Urinary bladder (tissue), 2 donors: ENCODE data around the gene TMEM235. TPM values are rescaled to one million over a fixed set of nuclear protein-coding genes. Genes with fewer than 3 reads are reported as not detected.

Source experiments
- polyA plus RNA-seq: library from polyadenylated mRNA; stranded (reverse); fragments of 200-250 nt; gene quantifications from one replicate; pipeline ENCODE4 v1.2.3, GENCODE V29; 2013
- small RNA-seq: library from RNA; depleted of rRNA; stranded (forward); fragments of <200 nt; gene quantifications from one replicate; pipeline ENCODE3, GENCODE V24; 2014
- total RNA-seq: library from RNA; depleted of rRNA; stranded (reverse); fragments of >200 nt; gene quantifications from one replicate; pipeline ENCODE4 v1.2.3, GENCODE V29; 2014
- donor health status: healthy.

Gene TMEM235
- total and polyA plus RNA-seq, 2 donors, result not detected

Small RNAs within 50 kb of the gene (small RNA-seq; reads per million reads assigned to genes)
- gene AC087645.1, result not detected

Other genes with a start within 250 kb of the TMEM235 start
- 19.5 TPM for gene TMC6, start 102.9 kb upstream of the TMEM235 start, total RNA-seq
- 23.4 TPM for gene TMC6, start 102.9 kb upstream of the TMEM235 start, polyA plus RNA-seq
- 2.7 TPM for gene TMC8, start 100.9 kb upstream of the TMEM235 start, total RNA-seq
- 3.6 TPM for gene TMC8, start 100.9 kb upstream of the TMEM235 start, polyA plus RNA-seq
- 0.63 TPM for gene C17orf99, start 85.2 kb upstream of the TMEM235 start, total RNA-seq
- gene C17orf99, start 85.2 kb upstream of the TMEM235 start, polyA plus RNA-seq, result not detected
- 15.0 TPM for gene SYNGR2, start 63.0 kb upstream of the TMEM235 start, total RNA-seq
- gene SYNGR2, start 63.0 kb upstream of the TMEM235 start, polyA plus RNA-seq, result 79.7 TPM
- 16.2 TPM for gene TK1, start 44.6 kb upstream of the TMEM235 start, total RNA-seq
- 3.2 TPM for gene TK1, start 44.6 kb upstream of the TMEM235 start, polyA plus RNA-seq
- gene AFMID, start 44.3 kb upstream of the TMEM235 start, total RNA-seq, result 23.5 TPM
- 23.5 TPM for gene AFMID, start 44.3 kb upstream of the TMEM235 start, polyA plus RNA-seq
- 19.7 TPM for gene BIRC5, start 17.4 kb upstream of the TMEM235 start, total RNA-seq
- 0.49 TPM for gene BIRC5, start 17.4 kb upstream of the TMEM235 start, polyA plus RNA-seq
- 16.5 TPM for gene SOCS3, start 128.4 kb downstream of the TMEM235 start, total RNA-seq
- gene SOCS3, start 128.4 kb downstream of the TMEM235 start, polyA plus RNA-seq, result 152 TPM
- gene PGS1, start 147.0 kb downstream of the TMEM235 start, total RNA-seq, result 33.7 TPM
- 44.0 TPM for gene PGS1, start 147.0 kb downstream of the TMEM235 start, polyA plus RNA-seq